ENCODE results near the gene TXNDC8. TPM values are rescaled to one million over a fixed set of nuclear protein-coding genes. Genes with fewer than 3 reads are reported as not detected.

The TXNDC8 gene
- total RNA-seq, 1 experiment from 2014 or later = not detected

- 0 out of 2 replicates have a peak, but pooled peaks cover 3% of the 10 kb centered on the region for H3K9me3 ChIP-seq
- Mint-ChIP-seq H3K27ac (ENCODE audit: unreplicated experiment) (no peak overlapping the region), H3K4me1 (ENCODE audit: low read depth, unreplicated experiment) (peaks cover 26% of the 10 kb centered on the region), H3K4me3 (ENCODE audit: unreplicated experiment) (no peak overlapping the region), H3K27me3 (ENCODE audit: insufficient read depth, unreplicated experiment) (no peaks in the 10 kb centered on the region), H3K36me3 (ENCODE audit: insufficient read depth, unreplicated experiment) (peaks cover 13% of the 10 kb centered on the region), H3K9me3 (ENCODE audit: unreplicated experiment) (no peaks in the 10 kb centered on the region)
- TF ChIP-seq CTCF (IDR thresholded peaks at IDR 0.05; ENCODE audit: insufficient read depth in 1 of 2, low read depth in 1 of 2, low read length in 1 of 2, severe bottlenecking in 1 of 2, unreplicated experiment in 1 of 2) = no peak
- intact Hi-C loops (cut with micrococcal nuclease; ENCODE audit: unreplicated experiment) = no loop called here
- H3K4me1 ChIP-seq = peaks cover 21% of the 10 kb centered on the region
- no peak for DNase-seq
- no peak overlapping the region for H3K4me3 ChIP-seq (ENCODE audit: low read depth, low read length)
- H3K27me3 ChIP-seq (replicated peaks; ENCODE audit: control insufficient read depth, insufficient read depth, low read length) = no peaks in the 10 kb centered on the region
- POLR2A ChIA-PET = no interaction called here
- H3K36me3 ChIP-seq (ENCODE audit: control insufficient read depth, insufficient read depth, low read length) = no peaks in the 10 kb centered on the region
- CTCF ChIA-PET = no interaction called here
- BruUV-seq (replicated peaks) = no TSS peak
Measured at GRCh38 chr9:110260911-110261310, 76.8 kb downstream of the TXNDC8 start.

DNA sequence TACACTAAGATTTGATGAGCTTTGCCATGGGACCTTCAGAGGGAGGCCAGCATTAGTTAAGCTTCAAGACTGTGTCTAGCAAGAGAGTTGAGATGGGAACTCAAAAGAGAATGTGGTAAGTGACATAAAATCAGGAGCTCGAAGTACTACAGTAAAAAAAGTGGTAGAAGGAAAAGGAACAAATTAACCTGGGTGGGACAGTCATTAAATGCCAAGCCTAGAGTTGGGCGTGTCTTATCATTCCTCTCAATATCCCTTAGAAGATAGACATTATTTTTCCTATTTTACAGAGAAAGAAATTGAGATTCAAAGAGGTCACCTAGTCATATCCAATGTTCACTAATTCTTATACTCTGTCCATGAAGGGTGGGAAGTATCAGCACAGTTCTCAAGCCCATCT is 78.1 kb downstream of the TXNDC8 start:
- CTCF ChIA-PET = no interaction called here
- H3K4me1 Mint-ChIP-seq (ENCODE audit: low read depth, unreplicated experiment) = peaks cover 26% of the 10 kb centered on the region
- H3K36me3 ChIP-seq (ENCODE audit: control insufficient read depth, insufficient read depth, low read length) = no peaks in the 10 kb centered on the region

DNA sequence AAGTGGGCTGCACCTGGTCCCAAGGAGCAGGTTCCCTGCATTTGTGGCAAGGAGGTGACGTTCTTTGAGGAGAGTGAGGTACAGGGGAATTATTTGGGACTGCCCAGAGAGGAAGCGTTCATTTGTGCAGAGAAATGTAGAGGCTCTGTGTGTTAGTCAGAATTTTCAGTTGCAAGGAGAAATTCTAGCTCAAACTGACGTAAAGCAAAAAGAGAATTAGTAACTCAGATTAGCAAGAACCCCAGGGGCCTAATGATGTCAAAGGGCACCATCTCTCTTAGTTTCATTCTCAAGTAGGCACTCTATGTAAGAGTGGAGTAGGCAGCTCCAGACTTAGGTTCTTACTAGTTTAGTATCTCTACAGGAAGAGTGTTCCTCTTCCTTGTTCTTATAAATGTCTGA is 79.0 kb downstream of the TXNDC8 start:
- H3K36me3 Mint-ChIP-seq (ENCODE audit: insufficient read depth, unreplicated experiment) = peaks cover 24% of the 10 kb centered on the region
- DNase-seq = no peak
- peaks cover 26% of the 10 kb centered on the region for H3K4me1 Mint-ChIP-seq (ENCODE audit: low read depth, unreplicated experiment)
- no peak overlapping the region for H3K4me3 ChIP-seq (ENCODE audit: low read depth, low read length)
- no peaks in the 10 kb centered on the region for H3K9me3 ChIP-seq
- TF ChIP-seq CTCF (IDR thresholded peaks at IDR 0.05; ENCODE audit: insufficient read depth in 1 of 2, low read depth in 1 of 2, low read length in 1 of 2, severe bottlenecking in 1 of 2, unreplicated experiment in 1 of 2) = no peak
- no peak overlapping the region for H3K4me3 Mint-ChIP-seq (ENCODE audit: unreplicated experiment)
- no peaks in the 10 kb centered on the region for H3K27me3 ChIP-seq (replicated peaks; ENCODE audit: control insufficient read depth, insufficient read depth, low read length)
- POLR2A ChIA-PET = no interaction called here
- H3K9me3 Mint-ChIP-seq (ENCODE audit: unreplicated experiment) = no peaks in the 10 kb centered on the region
- CTCF ChIA-PET = no interaction called here
- H3K36me3 ChIP-seq (ENCODE audit: control insufficient read depth, insufficient read depth, low read length) = no peaks in the 10 kb centered on the region
- H3K27me3 Mint-ChIP-seq (ENCODE audit: insufficient read depth, unreplicated experiment) = no peaks in the 10 kb centered on the region
- intact Hi-C loops (cut with micrococcal nuclease; ENCODE audit: unreplicated experiment) = loop anchor here (5.0 kb wide), 1 partner anchor 84 kb away; no protein-coding TSS in a partner anchor
- no peak overlapping the region for H3K27ac Mint-ChIP-seq (ENCODE audit: unreplicated experiment)
- peaks cover 23% of the 10 kb centered on the region for H3K4me1 ChIP-seq
- BruUV-seq (replicated peaks) = no TSS peak

More for the DNA sequence above, 78.1 kb downstream of the TXNDC8 start:
- peaks cover 18% of the 10 kb centered on the region for H3K36me3 Mint-ChIP-seq (ENCODE audit: insufficient read depth, unreplicated experiment)
- DNase-seq = no peak
- Histone ChIP-seq H3K9me3 (0 out of 2 replicates have a peak, but pooled peaks cover 2% of the 10 kb centered on the region), H3K27me3 (replicated peaks; ENCODE audit: control insufficient read depth, insufficient read depth, low read length) (no peaks in the 10 kb centered on the region), H3K4me3 (ENCODE audit: low read depth, low read length) (no peak overlapping the region), H3K4me1 (peaks cover 21% of the 10 kb centered on the region)
- no peak for TF ChIP-seq CTCF (IDR thresholded peaks at IDR 0.05; ENCODE audit: insufficient read depth in 1 of 2, low read depth in 1 of 2, low read length in 1 of 2, severe bottlenecking in 1 of 2, unreplicated experiment in 1 of 2)
- intact Hi-C loops (cut with micrococcal nuclease; ENCODE audit: unreplicated experiment) = loop anchor here (5.0 kb wide), 1 partner anchor 83 kb away; no protein-coding TSS in a partner anchor
- no peak overlapping the region for H3K27ac Mint-ChIP-seq (ENCODE audit: unreplicated experiment)
- no peak overlapping the region for H3K4me3 Mint-ChIP-seq (ENCODE audit: unreplicated experiment)
- no peaks in the 10 kb centered on the region for H3K9me3 Mint-ChIP-seq (ENCODE audit: unreplicated experiment)
- BruUV-seq (replicated peaks) = no TSS peak
- H3K27me3 Mint-ChIP-seq (ENCODE audit: insufficient read depth, unreplicated experiment) = no peaks in the 10 kb centered on the region
- POLR2A ChIA-PET = no interaction called here

All from Caco-2 (cell line).